Measurements from ENCODE around the gene DDX46.
"Not testable (repeated sequence)": the region's sequence is repeated elsewhere in the genome, so short reads cannot be mapped to it uniquely, and the experiment has no call there.

DDX46 gene, protein sequence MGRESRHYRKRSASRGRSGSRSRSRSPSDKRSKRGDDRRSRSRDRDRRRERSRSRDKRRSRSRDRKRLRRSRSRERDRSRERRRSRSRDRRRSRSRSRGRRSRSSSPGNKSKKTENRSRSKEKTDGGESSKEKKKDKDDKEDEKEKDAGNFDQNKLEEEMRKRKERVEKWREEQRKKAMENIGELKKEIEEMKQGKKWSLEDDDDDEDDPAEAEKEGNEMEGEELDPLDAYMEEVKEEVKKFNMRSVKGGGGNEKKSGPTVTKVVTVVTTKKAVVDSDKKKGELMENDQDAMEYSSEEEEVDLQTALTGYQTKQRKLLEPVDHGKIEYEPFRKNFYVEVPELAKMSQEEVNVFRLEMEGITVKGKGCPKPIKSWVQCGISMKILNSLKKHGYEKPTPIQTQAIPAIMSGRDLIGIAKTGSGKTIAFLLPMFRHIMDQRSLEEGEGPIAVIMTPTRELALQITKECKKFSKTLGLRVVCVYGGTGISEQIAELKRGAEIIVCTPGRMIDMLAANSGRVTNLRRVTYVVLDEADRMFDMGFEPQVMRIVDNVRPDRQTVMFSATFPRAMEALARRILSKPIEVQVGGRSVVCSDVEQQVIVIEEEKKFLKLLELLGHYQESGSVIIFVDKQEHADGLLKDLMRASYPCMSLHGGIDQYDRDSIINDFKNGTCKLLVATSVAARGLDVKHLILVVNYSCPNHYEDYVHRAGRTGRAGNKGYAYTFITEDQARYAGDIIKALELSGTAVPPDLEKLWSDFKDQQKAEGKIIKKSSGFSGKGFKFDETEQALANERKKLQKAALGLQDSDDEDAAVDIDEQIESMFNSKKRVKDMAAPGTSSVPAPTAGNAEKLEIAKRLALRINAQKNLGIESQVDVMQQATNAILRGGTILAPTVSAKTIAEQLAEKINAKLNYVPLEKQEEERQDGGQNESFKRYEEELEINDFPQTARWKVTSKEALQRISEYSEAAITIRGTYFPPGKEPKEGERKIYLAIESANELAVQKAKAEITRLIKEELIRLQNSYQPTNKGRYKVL

DNA sequence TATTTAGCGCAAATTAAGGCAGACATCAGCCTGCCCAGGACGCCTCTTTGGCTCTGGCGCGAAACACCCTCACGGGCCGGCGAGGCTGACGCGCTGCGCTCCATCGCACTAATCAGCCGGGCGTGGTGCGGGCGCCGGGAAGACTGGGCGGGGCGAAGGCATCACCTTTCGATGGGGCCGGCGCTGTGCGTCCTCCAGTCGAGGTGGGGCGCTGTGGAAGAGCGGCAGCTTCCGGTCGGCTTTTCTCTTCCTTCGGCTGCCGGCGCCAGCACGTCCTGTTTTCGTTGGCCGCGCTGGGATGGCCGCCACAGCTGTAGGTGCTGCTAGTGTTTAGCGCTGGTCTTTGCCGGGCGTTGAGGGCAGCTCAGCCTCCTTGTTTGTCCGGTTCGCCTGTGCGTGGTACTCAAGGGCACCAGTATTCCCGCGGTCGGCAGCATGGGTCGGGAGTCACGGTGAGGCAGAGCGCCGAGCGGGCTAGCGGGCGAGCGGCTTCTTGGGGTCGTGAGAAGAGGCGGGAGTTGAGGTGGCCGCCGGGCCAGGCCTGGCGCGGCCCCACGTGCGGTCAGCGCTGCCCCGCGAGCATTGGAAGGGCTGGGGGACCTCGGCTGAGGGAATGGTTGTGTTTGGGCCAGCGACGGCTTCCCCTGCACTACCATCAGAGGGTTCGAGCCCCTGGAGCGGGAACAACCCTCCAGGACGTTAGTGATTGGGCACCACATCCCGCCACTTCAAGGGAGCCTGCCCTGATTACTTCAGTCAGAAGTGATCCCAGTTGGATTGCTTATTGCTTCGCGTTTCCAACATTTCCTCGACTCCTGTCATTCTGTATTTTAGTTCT is at the start of gene DDX46:
TSS of gene DDX46 (plus strand) at position 276 of the 838 bp plus-strand sequence. CDS start at position 436, 160 bp downstream.
- peak; percentile 92 for DNase-seq (ENCODE audit: low spot score)

DNA sequence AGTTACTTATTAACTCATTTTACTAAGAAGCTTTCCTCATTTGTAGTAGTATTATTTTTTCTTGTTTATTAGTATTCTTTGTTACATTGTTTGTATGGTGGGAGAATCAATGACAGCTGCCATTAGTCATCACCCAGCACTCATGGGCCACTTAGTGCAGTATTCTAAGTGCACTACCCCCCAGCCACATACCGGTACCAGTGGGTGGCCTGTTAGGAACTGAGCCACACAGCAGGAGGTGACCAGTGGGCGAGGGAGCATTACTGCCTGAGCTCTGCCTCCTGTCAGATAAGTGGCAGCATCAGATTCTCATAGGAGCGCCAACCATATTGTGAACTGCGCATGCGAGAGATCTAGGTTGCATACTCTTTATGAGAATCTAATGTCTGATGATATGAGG is 44.5 kb upstream of the DDX46 start:
- no peak for DNase-seq (ENCODE audit: low spot score)

DNA sequence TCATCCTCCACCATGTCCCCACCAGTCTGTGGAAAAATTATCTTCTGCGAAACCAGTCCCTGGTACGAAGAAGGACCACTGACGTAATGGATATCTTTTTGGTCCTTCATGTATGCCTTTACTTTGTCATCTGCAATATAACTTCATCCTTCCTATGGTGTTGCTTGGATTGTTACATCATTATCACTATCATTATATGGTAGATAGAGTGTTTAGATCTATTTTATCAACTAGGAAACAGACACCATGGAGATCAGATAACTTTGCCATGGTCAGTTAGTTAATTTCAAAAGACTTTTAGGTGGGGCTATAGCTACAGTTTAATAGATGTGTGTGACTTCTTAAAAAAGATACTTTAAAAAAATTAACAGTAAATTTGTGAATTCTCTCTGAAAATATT is 44.0 kb upstream of the DDX46 start:
- no peak for DNase-seq (ENCODE audit: low spot score)

DNA sequence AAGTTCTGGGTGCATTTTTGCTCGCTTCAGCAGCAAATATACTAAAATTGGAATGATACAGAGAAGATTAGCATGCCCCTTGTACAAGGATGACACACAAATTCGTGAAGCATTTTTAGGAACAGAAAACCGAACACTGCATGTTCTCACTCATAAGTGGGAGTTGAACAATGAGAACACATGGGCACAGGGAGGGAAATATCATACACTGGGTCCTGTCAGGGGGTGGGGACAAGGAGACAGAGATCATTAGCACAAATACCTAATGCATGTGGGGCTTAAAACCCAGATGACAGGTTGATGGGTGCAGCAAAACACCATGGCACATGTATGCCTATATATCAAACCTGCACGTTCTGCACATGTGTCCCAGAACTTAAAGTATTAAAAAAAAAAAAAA is 43.1 kb upstream of the DDX46 start:
- not testable (repeated sequence) for DNase-seq (ENCODE audit: low spot score)

DNA sequence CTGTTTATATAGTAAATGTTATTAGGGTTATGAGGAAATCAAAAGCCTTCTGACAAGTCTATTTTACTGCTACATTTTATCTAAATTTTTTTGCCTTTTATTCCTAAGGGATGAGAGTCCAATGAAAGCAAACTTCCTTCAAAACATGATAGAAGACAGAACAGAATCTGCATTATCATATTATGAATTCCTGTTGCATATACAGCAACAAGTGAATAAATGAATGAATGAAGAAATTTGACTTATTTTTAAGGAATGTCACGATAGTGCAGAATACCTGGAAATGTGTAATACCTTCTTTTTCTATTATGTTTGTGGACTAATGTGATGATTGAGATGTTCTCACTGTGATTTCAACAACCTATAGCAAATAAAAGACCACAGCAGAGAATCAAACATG is 33.7 kb upstream of the DDX46 start:
- DNase-seq (ENCODE audit: low spot score) = no peak

DNA sequence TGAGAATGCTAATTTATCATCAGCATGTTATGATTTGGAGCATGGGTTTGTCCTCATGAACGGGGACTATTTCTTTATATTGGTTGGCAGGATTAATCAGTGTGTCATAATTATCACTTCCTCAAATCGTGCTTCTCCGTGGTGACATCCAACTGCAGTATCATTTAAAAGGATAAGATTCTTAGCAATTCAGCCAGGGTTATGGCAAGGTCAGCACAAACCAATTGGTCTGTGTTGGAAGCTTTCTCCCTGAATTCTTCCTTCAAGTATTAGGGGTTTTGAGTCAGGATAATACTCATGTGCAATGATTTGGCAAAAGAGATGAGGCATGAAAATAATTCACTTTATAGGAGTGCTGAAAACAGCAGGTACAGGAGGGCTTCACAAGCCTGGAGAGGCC is 25.8 kb upstream of the DDX46 start:
- no peak for DNase-seq (ENCODE audit: low spot score)

DNA sequence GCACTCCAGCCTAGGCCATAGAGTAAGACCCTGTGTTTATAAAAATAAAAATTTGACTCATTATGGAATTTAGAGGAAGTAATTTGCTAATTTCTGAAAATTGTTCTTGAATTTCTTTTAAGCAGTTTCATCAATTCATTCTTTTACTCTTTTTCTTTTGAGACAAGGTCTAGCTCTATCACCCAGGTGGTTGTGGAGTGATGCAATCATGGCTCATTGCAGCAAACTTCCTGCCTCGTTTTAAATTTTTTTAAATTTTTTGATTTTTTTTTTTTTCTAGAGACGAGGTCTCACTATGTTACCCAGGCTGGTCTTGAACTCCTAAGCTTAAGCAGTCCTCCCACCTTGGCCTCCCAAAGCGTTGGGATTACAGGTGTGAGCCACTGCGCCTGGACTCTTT is 23.3 kb upstream of the DDX46 start:
- no peak for DNase-seq (ENCODE audit: low spot score)

DNA sequence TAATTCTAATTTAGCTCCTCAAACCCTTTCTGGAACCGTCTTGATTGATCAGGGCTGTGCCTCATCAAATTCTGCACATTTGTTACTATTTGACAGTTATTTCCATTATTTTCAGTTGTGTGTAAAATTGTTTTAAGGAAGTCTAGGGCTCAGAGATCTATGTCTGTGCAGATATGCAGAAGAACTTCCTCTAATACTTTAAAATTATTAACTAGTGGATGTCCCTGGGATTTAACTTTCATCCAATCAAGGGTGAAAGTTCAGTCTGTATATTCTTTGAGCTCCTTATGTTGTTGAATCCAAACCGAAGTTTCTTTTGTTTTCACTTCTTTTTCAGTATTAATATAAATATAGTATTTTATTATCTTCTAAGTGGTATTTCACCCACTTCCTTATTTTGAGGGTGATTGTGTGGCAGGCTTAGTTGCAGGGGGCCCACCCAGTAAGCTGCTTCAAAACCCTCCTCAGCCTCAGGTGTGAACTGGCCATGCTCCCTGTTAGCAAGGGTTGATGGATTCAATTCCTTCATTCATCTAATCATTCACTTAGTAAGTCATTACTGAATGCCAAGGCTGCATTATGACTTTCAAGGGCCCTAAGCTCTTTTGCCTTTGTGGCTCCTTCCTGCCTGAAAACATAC is 22.3 kb upstream of the DDX46 start:
- no peak for DNase-seq (ENCODE audit: low spot score)

DNA sequence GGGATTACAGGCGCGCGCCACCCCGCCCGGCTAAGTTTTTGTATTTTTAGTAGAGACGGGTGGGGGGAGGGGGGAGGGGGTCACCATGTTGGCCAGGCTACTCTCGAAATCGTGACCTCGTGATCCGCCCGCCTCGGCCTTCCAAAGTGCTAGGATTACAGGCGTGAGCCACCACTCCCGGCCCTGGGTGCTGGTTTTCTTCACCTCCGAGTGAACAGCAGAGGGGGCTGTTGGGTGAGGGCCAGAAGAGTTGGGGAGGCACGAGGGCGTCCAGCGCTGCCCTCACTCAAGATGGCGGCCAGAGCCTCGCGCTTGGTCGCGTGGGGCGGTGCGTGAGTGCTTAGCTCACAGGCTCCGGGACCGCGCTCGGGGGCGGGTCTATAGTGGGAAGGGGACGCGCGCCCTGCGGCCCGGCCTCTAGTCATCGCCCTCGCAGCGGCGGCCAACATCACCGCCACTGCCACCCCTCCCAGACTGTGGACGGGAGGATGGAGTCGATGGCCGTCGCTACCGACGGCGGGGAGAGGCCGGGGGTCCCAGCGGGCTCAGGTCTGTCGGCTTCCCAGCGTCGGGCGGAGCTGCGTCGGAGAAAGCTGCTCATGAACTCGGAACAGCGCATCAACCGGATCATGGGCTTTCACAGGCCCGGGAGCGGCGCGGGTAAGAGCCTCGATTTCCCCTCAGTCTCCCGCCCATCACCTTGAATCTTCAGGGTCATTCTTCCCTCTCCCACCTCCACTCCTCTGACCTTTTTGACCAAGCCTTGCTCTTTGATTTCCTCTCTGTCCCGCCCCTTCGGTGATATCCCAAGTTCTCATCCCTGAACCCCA is 20.2 kb upstream of the DDX46 start, which contains the start of gene CAMLG:
TSS of gene CAMLG (plus strand) at position 416 of the 830 bp plus-strand sequence. CDS start at position 489, 73 bp downstream.
- peak; percentile 98 for DNase-seq (ENCODE audit: low spot score)

DNA sequence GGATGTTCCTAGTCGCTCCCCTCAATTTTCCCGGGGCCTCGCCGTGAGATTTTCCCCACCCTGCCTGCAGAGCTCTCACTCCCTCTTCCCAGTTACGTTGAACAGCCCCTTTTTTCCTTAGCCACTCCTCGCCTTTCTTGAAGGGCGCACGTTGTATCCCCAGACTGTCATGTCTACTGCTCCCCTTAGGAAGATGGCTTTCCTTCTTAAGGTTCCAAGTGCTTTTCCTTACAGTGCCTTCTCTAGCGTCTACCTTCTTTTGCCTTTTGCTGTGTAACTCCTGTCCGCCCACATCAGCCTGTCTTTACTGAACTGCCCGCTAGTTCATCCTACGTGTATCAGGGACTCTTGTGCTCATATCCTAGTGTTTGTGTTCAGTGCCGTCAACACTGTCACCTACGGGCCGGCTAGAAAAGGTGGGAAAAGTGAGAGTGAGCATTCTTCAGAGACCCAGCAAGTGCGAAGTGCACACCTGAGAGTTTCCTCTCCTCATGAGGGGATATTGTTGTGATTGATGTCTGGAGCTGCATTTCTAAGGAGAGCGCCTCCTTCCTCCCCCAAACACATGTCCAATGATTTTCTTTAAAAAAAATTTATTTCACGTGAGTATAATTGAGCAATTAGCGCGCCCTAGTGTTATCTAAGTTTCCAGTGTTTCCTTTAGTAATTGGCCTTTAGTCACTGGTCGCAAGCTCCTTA is 19.5 kb upstream of the DDX46 start:
- DNase-seq (ENCODE audit: low spot score) = peak; percentile 36

DNA sequence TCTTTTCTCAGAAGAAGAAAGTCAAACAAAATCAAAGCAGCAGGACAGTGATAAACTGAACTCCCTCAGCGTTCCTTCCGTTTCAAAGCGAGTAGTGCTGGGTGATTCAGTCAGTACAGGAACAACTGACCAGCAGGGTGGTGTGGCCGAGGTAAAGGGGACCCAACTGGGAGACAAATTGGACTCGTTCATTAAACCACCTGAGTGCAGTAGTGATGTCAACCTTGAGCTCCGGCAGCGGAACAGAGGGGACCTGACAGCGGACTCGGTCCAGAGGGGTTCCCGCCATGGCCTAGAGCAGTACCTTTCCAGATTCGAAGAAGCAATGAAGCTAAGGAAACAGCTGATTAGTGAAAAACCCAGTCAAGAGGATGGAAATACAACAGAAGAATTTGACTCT is 17.5 kb upstream of the DDX46 start:
- no peak for DNase-seq (ENCODE audit: low spot score)

DNA sequence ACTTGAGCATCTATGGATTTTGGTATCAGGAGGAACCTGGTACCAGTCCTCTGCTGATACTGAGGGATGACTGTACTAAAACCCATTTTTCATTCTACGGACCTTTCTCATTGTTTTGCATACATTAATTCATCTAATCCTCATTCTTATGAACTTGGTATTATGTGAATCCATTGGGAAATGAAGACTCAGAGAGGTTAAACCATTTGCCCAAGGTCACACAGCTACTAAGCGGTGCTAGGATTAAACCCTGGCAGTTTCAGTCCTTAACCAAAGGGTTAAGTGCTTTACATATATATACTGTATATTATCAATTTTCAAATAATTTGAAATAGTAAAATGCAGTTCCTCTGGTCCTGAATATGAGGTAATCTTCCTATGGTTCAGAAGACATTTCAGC is 16.4 kb upstream of the DDX46 start:
- no peak for DNase-seq (ENCODE audit: low spot score)

DNA sequence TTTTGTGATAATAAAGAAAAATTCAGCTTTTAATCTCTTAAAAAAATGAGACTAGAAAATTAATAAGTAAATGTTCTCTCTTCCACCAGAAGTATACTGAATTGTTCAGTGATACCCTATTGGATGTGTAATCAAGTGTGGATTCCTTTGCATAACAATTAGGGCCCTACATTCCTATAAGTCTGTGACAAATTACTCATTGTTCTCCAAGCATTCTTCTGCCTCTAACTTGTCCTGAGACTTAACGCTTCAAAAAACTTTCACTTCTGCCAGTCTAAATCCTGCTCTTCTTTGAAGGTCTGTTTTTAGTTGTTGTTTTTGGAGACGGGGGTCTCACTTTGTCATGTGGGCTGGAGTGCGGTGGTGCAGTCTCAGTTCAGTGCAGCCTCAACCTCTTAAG is 9.2 kb upstream of the DDX46 start:
- DNase-seq (ENCODE audit: low spot score) = no peak

DNA sequence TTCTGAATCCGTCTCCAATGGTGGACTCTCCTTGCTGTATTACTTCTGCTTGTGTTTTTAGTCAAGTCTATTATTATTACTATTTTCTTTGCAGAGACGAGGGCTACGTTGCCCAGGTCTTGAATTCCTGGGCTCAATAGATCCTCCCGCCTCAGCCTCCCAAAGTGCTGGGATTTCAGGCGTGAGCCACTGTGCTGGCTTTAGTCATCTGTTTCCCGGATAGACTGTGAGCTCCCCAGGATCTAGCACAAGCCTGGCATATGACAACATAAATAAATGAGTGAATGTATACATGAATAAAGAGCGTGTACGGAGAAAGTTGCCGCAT is 439 bp upstream of the DDX46 start:
- DNase-seq (ENCODE audit: low spot score) = no peak

DNA sequence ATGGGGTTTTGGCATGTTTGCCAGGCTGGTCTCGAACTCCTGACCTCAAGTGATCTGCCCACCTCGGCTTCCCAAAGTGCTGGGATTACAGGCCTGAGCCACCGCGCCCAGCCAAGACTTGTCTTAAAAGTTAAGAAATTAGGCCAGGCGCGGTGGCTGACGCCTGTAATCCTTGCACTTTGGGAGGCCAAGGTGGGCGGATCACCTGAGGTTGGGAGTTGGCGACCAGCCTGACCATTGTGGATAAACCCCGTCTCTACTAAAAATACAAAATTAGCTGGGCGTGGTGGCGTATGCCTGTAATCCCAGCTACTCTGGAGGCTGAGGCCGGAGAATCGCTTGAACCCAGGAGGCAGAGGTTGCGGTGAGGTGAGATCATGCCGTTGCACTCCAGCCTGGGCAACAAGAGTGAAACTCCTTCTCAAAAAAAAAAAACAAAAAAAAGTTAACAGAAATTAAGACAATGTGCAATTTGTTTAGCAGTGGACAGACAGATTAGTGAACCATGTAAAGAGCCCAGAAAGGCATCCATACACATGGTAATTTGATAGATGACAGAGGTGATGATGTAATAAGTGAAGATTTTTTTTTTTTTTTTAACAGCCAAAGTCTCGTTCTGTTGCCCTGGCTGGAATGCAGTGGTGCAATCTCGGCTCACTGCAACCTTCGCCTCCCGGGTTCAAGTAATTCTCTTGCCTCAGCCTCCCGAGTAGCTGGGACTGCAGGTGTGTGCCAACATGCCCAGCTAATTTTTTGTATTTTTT is 9.1 kb downstream of the DDX46 start:
- not testable (repeated sequence) for DNase-seq (ENCODE audit: low spot score)

DNA sequence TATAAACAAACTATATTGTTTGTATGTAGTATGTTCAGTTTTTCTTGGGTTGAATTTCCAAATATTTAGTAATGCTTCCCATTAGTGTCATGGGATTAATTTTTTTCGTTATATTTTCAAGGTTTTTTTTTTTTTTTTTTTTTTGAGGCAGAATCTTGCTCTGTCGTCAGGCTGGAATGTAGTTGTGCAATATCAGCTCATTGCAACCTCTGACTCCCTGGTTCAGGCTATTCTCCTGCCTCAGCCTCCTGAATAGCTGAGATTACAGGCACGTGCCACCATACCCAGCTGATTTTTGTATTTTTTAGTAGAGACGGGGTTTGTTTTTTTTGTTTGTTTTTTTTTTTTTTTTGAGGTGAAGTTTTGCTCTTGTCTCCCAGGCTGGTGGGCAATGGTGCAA is 10.6 kb downstream of the DDX46 start:
- DNase-seq (ENCODE audit: low spot score) = no peak

DNA sequence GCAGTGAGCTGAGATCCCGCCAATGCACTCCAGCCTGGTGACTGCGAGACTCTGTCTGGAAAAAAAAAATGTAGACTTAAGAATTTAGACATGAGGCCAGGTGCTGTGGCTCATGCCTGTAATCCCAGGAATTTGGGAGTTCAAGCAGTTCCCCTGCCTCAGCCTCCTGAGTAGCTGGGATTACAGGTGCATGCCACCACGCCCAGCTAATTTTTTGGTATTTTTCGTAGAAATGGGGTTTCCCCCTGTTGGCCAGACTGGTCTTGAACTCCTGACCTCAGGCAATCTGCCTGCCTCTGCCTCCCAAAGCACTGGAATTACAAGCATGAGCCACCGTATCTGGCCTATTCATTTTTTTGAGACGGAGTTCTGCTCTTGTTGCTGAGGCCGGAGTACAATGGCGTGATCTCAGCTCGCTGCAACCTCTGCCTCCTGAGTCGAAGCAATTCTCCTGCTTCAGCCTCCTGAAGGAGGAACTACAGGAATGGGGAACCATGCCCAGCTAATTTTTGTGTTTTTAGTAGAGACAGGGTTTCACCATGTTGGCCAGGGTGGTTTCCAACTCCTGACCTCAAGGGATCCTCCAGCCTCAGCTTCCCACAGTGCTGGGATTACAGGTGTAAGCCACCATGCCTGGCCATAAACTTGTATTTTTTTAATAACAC is 14.0 kb downstream of the DDX46 start:
- DNase-seq (ENCODE audit: low spot score) = no peak

DNA sequence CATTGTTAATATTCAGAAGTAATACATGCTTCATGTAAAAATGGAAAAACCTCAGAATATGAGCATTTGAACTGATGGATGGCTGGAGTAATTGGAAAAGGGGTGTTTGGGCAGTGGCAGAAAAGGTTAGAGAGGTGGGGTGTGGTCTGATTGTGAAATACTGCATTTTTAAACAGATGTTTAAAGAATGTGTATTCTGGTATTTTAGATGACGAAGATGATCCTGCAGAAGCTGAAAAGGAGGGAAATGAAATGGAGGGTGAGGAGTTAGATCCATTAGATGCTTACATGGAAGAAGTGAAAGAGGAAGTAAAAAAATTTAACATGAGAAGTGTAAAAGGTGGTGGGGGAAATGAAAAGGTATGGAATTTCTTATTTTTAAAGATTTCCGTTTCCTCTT is 18.8 kb downstream of the DDX46 start:
- DNase-seq (ENCODE audit: low spot score) = no peak
